Caco-2 (cell line): ENCODE measurements around the gene PCNX1. TPM values are rescaled to one million over a fixed set of nuclear protein-coding genes. Genes with fewer than 3 reads are reported as not detected.

Source experiments
- BruUV-seq: library from RNA; stranded (reverse); fragments of 400-500 nt; replicated peaks from 2 replicates; lab custom pipeline; 2021; lab: Mats Ljungman, UMichigan
- CTCF ChIA-PET: fragments of 300-600 bp; sonication (Branson Sonifier 250); formaldehyde crosslinking; loops from one replicate; lab custom pipeline; 2022; ENCODE audit warnings: antibody characterized with exemption; lab: Charles Lee
- POLR2A ChIA-PET: fragments of 300-600 bp; sonication (Branson Sonifier 250); formaldehyde crosslinking; loops from one replicate; lab custom pipeline; 2022; ENCODE audit warnings: antibody characterized with exemption; lab: Charles Lee
- DNase-seq, 2 experiments: peaks; one replicate each; pipeline versions ENCODE4 v3.0.0 to v3.0.0-alpha.2; 2020 to 2022
- H3K27me3 ChIP-seq: replicated peaks from 2 replicates; pipeline ENCODE4 v1.6.0; 2011; ENCODE audit warnings: low read length; ENCODE audit not compliant: control insufficient read depth, insufficient read depth
- H3K36me3 ChIP-seq: 2 replicates; pipeline ENCODE4 v1.5.1; 2011; ENCODE audit warnings: low read length; ENCODE audit not compliant: control insufficient read depth, insufficient read depth
- H3K4me1 ChIP-seq: fragments of 250-450 bp; sonication (Bioruptor Pico); 2 replicates; pipeline ENCODE4 v1.5.1; 2020; ENCODE audit warnings: mild to moderate bottlenecking
- H3K4me3 ChIP-seq: 2 replicates; pipeline ENCODE4 v1.5.1; 2011; ENCODE audit warnings: low read depth, mild to moderate bottlenecking, control low read depth, low read length
- H3K9me3 ChIP-seq: fragments of 250-450 bp; sonication (Bioruptor Pico); 2 replicates; pipeline ENCODE4 v1.5.1; 2020; ENCODE audit warnings: mild to moderate bottlenecking, moderate library complexity
- H3K27ac Mint-ChIP-seq: one replicate; pipeline ENCODE4 v1.8.0; 2022; ENCODE audit warnings: mixed read lengths; ENCODE audit not compliant: unreplicated experiment
- H3K27me3 Mint-ChIP-seq: one replicate; pipeline ENCODE4 v1.8.0; 2022; ENCODE audit warnings: mixed read lengths; ENCODE audit not compliant: insufficient read depth, unreplicated experiment
- H3K36me3 Mint-ChIP-seq: one replicate; pipeline ENCODE4 v1.8.0; 2022; ENCODE audit warnings: mild to moderate bottlenecking, mixed read lengths; ENCODE audit not compliant: insufficient read depth, unreplicated experiment
- H3K4me1 Mint-ChIP-seq: one replicate; pipeline ENCODE4 v1.8.0; 2022; ENCODE audit warnings: low read depth, mixed read lengths; ENCODE audit not compliant: unreplicated experiment
- H3K4me3 Mint-ChIP-seq: one replicate; pipeline ENCODE4 v1.8.0; 2022; ENCODE audit warnings: mild to moderate bottlenecking, moderate library complexity, mixed read lengths; ENCODE audit not compliant: unreplicated experiment
- H3K9me3 Mint-ChIP-seq: one replicate; pipeline ENCODE4 v1.8.0; 2022; ENCODE audit warnings: mixed read lengths; ENCODE audit not compliant: unreplicated experiment
- intact Hi-C: fragments of 100-400 bp; cut with micrococcal nuclease; formaldehyde crosslinking; loops from one replicate; pipeline ENCODE4 v1.10.0; 2022; ENCODE audit not compliant: unreplicated experiment
- total RNA-seq: library from RNA; stranded (reverse); gene quantifications from 2 replicates; pipeline ENCODE4 v1.2.3, GENCODE V29; 2022
- TF ChIP-seq, protein P1 (sequence below), 2 experiments: fragments of 200-600 bp in 1 of 2; IDR thresholded peaks; 1 replicate in 1 of 2; 2 replicates in 1 of 2; pipeline versions ENCODE4 v1.5.1 to v1.8.0; 2011 to 2022; ENCODE audit warnings: antibody characterized with exemption in 1 of 2, control low read depth in 1 of 2, inconsistent platforms in 1 of 2, low read depth in 1 of 2, low read length in 1 of 2, mild to moderate bottlenecking in 1 of 2, moderate library complexity in 1 of 2; ENCODE audit not compliant: insufficient read depth in 1 of 2, severe bottlenecking in 1 of 2, unreplicated experiment in 1 of 2

The PCNX1 gene
- total RNA-seq, 1 experiment from 2014 or later: 29.0 TPM

DNA sequence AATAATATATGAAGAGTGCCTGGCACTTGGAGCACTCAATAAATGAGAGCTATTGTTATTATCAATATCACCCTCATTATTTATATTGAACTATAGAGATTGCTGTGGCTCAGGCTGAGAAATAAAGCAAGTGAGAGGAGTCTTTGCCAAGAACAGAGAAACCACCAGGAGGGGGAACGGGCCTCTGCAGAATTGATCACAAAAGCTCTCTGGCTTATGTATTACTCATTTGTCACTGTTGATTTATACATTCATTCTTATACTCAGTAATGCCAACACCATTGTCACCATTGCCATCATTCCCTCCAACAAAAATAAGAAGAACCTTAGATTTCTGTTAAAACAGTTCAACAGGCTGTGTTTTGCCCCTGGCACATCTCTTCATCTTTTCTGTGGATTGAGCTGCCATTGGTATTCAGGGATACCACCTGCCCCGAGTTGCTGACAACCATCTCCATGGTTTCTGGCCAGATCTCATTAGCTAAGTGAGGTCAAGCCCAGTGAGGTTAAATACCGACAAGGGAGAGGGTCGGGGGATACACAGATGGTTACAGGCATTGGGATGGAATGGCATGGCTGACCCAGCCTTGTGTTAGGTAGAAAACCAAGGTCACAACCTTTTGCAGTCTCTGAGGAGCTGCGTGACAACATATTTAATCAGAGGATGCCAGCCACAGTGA, 21.8 kb upstream of the PCNX1 start:
- no peaks in the 10 kb centered on the region for H3K36me3 ChIP-seq
- Mint-ChIP-seq H3K4me3 (no peak overlapping the region), H3K27me3 (no peaks in the 10 kb centered on the region), H3K36me3 (no peaks in the 10 kb centered on the region), H3K9me3 (no peaks in the 10 kb centered on the region), H3K27ac (no peak overlapping the region), H3K4me1 (no peaks in the 10 kb centered on the region)
- no peak overlapping the region for H3K4me3 ChIP-seq
- CTCF ChIA-PET: no interaction called here
- TF ChIP-seq, protein P1, sequence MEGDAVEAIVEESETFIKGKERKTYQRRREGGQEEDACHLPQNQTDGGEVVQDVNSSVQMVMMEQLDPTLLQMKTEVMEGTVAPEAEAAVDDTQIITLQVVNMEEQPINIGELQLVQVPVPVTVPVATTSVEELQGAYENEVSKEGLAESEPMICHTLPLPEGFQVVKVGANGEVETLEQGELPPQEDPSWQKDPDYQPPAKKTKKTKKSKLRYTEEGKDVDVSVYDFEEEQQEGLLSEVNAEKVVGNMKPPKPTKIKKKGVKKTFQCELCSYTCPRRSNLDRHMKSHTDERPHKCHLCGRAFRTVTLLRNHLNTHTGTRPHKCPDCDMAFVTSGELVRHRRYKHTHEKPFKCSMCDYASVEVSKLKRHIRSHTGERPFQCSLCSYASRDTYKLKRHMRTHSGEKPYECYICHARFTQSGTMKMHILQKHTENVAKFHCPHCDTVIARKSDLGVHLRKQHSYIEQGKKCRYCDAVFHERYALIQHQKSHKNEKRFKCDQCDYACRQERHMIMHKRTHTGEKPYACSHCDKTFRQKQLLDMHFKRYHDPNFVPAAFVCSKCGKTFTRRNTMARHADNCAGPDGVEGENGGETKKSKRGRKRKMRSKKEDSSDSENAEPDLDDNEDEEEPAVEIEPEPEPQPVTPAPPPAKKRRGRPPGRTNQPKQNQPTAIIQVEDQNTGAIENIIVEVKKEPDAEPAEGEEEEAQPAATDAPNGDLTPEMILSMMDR (IDR thresholded peaks at IDR 0.05; ENCODE audit: insufficient read depth in 1 of 2, low read depth in 1 of 2, low read length in 1 of 2, severe bottlenecking in 1 of 2, unreplicated experiment in 1 of 2): no peak
- intact Hi-C loops: no loop called here
- H3K9me3 ChIP-seq: no peaks in the 10 kb centered on the region
- no peaks in the 10 kb centered on the region for H3K27me3 ChIP-seq
- H3K4me1 ChIP-seq: no peaks in the 10 kb centered on the region; the same call in 1 of the 2 replicates
- DNase-seq: no peak
- BruUV-seq: no TSS peak
- POLR2A ChIA-PET: interaction anchor here (0.5 kb wide), 1 partner anchor 219 kb away, joined by 3 read pairs; no protein-coding TSS in a partner anchor

DNA sequence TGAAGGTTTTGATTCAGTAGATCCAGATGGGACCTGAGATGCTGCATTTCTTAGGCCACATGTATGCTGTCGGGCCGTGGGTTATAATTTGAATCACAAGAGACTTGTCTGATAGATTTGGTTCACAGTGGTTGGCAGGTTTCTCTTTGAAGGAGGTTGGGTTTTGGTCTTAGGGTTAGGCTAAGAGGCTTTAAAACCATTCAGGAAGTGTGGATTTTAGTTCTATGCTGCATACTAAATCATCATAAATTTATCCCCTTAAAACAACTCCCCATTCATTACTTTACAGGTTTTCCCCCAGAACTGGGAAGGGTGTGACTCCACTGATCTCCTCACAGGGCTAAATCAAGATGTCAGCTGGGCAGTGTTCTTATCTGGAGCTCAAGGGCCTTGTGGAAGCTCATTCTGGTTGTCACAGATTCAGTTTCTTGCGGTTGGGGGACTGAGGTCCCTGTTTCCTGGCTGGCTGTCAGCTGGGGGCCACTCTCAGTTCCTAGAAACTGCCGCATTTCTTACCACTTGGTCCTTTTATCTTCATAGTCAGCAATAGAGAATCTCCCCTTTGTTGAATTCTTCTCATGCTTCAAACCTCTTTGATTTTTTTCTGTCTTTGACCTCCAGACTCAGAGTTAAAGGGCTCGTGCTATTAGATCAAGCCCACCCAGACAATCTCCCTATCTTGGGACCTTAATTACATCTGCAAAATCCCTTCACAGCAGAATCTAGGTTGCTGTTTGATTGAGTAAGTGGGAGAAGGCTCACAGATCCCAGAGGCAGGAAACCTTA, 20.6 kb upstream of the PCNX1 start:
- no peak for DNase-seq
- Histone ChIP-seq H3K27me3 (no peaks in the 10 kb centered on the region), H3K4me1 (no peaks in the 10 kb centered on the region; the same call in 1 of the 2 replicates), H3K4me3 (no peak overlapping the region), H3K36me3 (no peaks in the 10 kb centered on the region), H3K9me3 (no peaks in the 10 kb centered on the region)
- BruUV-seq: no TSS peak
- Mint-ChIP-seq H3K27me3 (no peaks in the 10 kb centered on the region), H3K36me3 (no peaks in the 10 kb centered on the region), H3K9me3 (no peaks in the 10 kb centered on the region), H3K4me3 (no peak overlapping the region), H3K4me1 (no peaks in the 10 kb centered on the region), H3K27ac (no peak overlapping the region)
- POLR2A ChIA-PET: no interaction called here
- TF ChIP-seq, protein P1 (IDR thresholded peaks at IDR 0.05; ENCODE audit: insufficient read depth in 1 of 2, low read depth in 1 of 2, low read length in 1 of 2, severe bottlenecking in 1 of 2, unreplicated experiment in 1 of 2): no peak
- intact Hi-C loops: no loop called here
- CTCF ChIA-PET: no interaction called here

DNA sequence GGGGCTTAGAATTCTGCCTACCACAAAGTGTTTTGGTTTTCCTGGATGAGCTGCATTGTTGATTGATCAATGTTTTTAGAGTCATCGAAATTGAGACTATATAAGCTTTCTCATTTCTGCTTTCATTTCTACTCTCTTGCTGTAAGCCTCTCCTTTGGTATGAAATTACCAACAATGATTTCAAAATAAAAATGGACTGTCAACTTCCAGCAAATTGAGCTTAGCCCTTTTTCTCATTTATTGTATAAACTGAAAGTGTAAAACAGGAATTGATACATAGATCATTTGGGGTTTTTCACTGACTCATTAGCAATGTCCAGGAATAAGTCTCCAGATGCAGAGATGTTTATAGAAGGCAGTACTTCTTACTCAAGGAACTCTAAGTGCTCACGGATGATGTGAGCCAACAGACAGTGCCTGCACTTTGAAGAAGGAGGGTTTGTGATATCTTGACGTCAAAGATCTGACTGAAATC, 20.0 kb upstream of the PCNX1 start:
- POLR2A ChIA-PET: no interaction called here
- no TSS peak for BruUV-seq

More for the DNA sequence above, 20.0 kb upstream of the PCNX1 start:
- Histone ChIP-seq H3K36me3 (no peaks in the 10 kb centered on the region), H3K4me3 (no peak overlapping the region), H3K4me1 (no peaks in the 10 kb centered on the region; the same call in 1 of the 2 replicates), H3K9me3 (no peaks in the 10 kb centered on the region), H3K27me3 (no peaks in the 10 kb centered on the region)
- Mint-ChIP-seq H3K27me3 (no peaks in the 10 kb centered on the region), H3K4me3 (no peak overlapping the region), H3K27ac (no peak overlapping the region), H3K9me3 (no peaks in the 10 kb centered on the region), H3K36me3 (no peaks in the 10 kb centered on the region), H3K4me1 (no peaks in the 10 kb centered on the region)
- no peak for DNase-seq
- TF ChIP-seq, protein P1 (IDR thresholded peaks at IDR 0.05; ENCODE audit: insufficient read depth in 1 of 2, low read depth in 1 of 2, low read length in 1 of 2, severe bottlenecking in 1 of 2, unreplicated experiment in 1 of 2): no peak
- intact Hi-C loops: no loop called here
- CTCF ChIA-PET: no interaction called here
